ENCODE results near the gene TMEM272. TPM values are rescaled to one million over a fixed set of nuclear protein-coding genes. Genes with fewer than 3 reads are reported as not detected.

The TMEM272 gene
- total RNA-seq, 1 experiment from 2014 or later: 0.17 TPM

DNA sequence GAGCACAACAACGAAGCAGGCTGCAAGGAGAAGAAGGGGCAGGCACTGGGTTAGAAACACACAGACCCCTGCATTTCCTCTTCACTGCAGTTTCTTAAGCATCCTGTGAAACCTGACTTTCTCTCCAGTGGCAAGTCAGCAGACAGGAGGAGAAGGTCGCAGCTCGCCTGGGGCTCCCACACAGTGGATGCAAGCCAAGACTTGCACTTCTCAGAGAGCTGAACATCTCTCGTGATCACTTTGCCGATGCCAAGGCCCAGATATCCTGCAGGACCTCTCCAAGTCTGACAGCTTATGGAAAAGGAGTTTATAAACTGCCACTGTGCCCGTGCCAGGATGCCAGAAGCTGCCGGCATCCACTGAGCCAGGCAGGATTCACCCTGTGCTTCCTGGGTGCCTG lies 18.4 kb downstream of the TMEM272 start:
- Histone ChIP-seq H3K9me2 (ENCODE audit: insufficient read depth) (no peaks in the 10 kb centered on the region), H3K4me3 (replicated peaks in 1 of 2; ENCODE audit: low read depth in 1 of 2, low read length in 2 of 2) (no peak overlapping the region), H3K9ac (ENCODE audit: low read length) (no peak overlapping the region), H3K4me2 (ENCODE audit: low read length) (no peak overlapping the region), H3K4me1 (ENCODE audit: control insufficient read depth in 1 of 2, insufficient read depth in 2 of 2, low read length in 2 of 2) (no peaks in the 10 kb centered on the region), H3K27me3 (ENCODE audit: insufficient read depth, low read length) (peaks cover 8% of the 10 kb centered on the region; the same call in 1 of the 2 replicates), H2AFZ (ENCODE audit: low read depth, low read length, poor library complexity, severe bottlenecking) (no peak overlapping the region), H3K27ac (ENCODE audit: low read depth, low read length) (no peak overlapping the region), H3K9me3 (ENCODE audit: control insufficient read depth in 1 of 2, insufficient read depth in 1 of 2, low read depth in 1 of 2, low read length in 2 of 2) (no peaks in the 10 kb centered on the region), H3K36me3 (ENCODE audit: control insufficient read depth in 1 of 2, insufficient read depth in 2 of 2, low read length in 2 of 2) (no peaks in the 10 kb centered on the region), H3K79me2 (ENCODE audit: insufficient read depth, low read length) (no peaks in the 10 kb centered on the region), H4K20me1 (ENCODE audit: insufficient read depth) (no peaks in the 10 kb centered on the region)
- DNase-seq (ENCODE audit: low read depth, low spot score): no peak
- intact Hi-C loops (cut with micrococcal nuclease): no loop called here
- no peak for TF ChIP-seq POLR2A (IDR thresholded peaks at IDR 0.05; ENCODE audit: borderline replicate concordance, extremely low read depth, insufficient read depth, insufficient read length)
- no peak for TF ChIP-seq CEBPB (IDR thresholded peaks at IDR 0.05; ENCODE audit: low read depth)
- no peak for TF ChIP-seq JUND (IDR thresholded peaks at IDR 0.05)
- TF ChIP-seq POLR2AphosphoS5 (IDR thresholded peaks at IDR 0.05; ENCODE audit: low read depth, low read length): no peak
- TF ChIP-seq, protein P1, sequence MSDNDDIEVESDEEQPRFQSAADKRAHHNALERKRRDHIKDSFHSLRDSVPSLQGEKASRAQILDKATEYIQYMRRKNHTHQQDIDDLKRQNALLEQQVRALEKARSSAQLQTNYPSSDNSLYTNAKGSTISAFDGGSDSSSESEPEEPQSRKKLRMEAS (IDR thresholded peaks at IDR 0.05): no peak
- TF ChIP-seq ZFX (IDR thresholded peaks at IDR 0.05): no peak
- TF ChIP-seq SIN3A (IDR thresholded peaks at IDR 0.05; ENCODE audit: low read depth): no peak
- no peak for TF ChIP-seq ELF1 (IDR thresholded peaks at IDR 0.05; ENCODE audit: borderline replicate concordance, low read depth)
- no TSS peak for BruUV-seq (replicated peaks)
- no peak for ATAC-seq
- CTCF ChIA-PET: interaction anchor here (1.6 kb wide), 1 partner anchor 19 kb away, joined by 4 read pairs; the partner anchor contains the start of gene TMEM272
- POLR2A ChIA-PET: no interaction called here
- RAD21 ChIA-PET (ENCODE audit: low non-redundant PET in 1 of 2, low total read pairs in 2 of 2, uncharacterized antibody in 2 of 2, unreplicated experiment in 2 of 2): no interaction called here

DNA sequence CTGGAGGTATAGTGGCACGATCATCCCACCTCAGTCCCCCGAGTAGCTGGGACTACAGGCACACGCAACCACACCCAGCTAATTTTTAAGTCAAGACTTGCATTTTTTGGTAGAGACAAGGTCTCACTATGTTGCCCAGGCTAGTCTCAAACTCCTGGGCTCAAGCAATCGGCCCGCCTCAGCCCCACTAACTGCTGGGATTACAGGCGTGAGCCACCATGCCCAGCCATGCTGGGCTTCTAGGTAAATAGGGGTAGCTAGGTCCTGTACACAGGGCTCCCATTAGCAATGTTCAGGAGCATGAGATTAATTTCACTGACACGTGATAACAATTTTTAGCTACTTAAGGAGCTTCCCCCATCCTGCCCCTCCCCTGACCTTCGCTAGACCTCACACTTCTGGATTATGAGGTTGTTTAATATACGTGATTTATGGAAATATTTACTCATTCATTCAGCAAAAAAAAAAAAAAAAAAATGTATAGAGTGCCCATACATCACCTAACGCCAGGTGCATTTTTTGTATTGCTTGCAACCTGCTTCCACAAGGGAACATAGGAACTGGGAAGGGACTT lies 19.2 kb downstream of the TMEM272 start:
- Histone ChIP-seq H3K4me2 (ENCODE audit: low read length) (no peak overlapping the region), H3K4me3 (replicated peaks in 1 of 2; ENCODE audit: low read depth in 1 of 2, low read length in 2 of 2) (no peak overlapping the region), H3K36me3 (ENCODE audit: control insufficient read depth in 1 of 2, insufficient read depth in 2 of 2, low read length in 2 of 2) (no peaks in the 10 kb centered on the region), H3K27me3 (ENCODE audit: insufficient read depth, low read length) (peaks cover 11% of the 10 kb centered on the region; the same call in 1 of the 2 replicates), H3K9me2 (ENCODE audit: insufficient read depth) (no peaks in the 10 kb centered on the region), H3K79me2 (ENCODE audit: insufficient read depth, low read length) (no peaks in the 10 kb centered on the region), H4K20me1 (ENCODE audit: insufficient read depth) (no peaks in the 10 kb centered on the region), H3K4me1 (ENCODE audit: control insufficient read depth in 1 of 2, insufficient read depth in 2 of 2, low read length in 2 of 2) (no peaks in the 10 kb centered on the region), H2AFZ (ENCODE audit: low read depth, low read length, poor library complexity, severe bottlenecking) (no peak overlapping the region), H3K27ac (ENCODE audit: low read depth, low read length) (no peak overlapping the region), H3K9ac (ENCODE audit: low read length) (no peak overlapping the region), H3K9me3 (ENCODE audit: control insufficient read depth in 1 of 2, insufficient read depth in 1 of 2, low read depth in 1 of 2, low read length in 2 of 2) (no peaks in the 10 kb centered on the region)
- DNase-seq (ENCODE audit: low read depth, low spot score) (no peak), ATAC-seq (no peak)
- POLR2A ChIA-PET: no interaction called here
- intact Hi-C loops (cut with micrococcal nuclease): no loop called here
- no TSS peak for BruUV-seq (replicated peaks)
- RAD21 ChIA-PET (ENCODE audit: low non-redundant PET in 1 of 2, low total read pairs in 2 of 2, uncharacterized antibody in 2 of 2, unreplicated experiment in 2 of 2): no interaction called here
- TF ChIP-seq ZNF274 (IDR thresholded peaks at IDR 0.05; ENCODE audit: low read depth, low read length) (no peak), ZFX (IDR thresholded peaks at IDR 0.05) (no peak), SIN3A (IDR thresholded peaks at IDR 0.05; ENCODE audit: low read depth) (no peak), RAD21 (IDR thresholded peaks at IDR 0.05; ENCODE audit: low read depth) (no peak), JUND (IDR thresholded peaks at IDR 0.05) (no peak)
- TF ChIP-seq, protein P2, sequence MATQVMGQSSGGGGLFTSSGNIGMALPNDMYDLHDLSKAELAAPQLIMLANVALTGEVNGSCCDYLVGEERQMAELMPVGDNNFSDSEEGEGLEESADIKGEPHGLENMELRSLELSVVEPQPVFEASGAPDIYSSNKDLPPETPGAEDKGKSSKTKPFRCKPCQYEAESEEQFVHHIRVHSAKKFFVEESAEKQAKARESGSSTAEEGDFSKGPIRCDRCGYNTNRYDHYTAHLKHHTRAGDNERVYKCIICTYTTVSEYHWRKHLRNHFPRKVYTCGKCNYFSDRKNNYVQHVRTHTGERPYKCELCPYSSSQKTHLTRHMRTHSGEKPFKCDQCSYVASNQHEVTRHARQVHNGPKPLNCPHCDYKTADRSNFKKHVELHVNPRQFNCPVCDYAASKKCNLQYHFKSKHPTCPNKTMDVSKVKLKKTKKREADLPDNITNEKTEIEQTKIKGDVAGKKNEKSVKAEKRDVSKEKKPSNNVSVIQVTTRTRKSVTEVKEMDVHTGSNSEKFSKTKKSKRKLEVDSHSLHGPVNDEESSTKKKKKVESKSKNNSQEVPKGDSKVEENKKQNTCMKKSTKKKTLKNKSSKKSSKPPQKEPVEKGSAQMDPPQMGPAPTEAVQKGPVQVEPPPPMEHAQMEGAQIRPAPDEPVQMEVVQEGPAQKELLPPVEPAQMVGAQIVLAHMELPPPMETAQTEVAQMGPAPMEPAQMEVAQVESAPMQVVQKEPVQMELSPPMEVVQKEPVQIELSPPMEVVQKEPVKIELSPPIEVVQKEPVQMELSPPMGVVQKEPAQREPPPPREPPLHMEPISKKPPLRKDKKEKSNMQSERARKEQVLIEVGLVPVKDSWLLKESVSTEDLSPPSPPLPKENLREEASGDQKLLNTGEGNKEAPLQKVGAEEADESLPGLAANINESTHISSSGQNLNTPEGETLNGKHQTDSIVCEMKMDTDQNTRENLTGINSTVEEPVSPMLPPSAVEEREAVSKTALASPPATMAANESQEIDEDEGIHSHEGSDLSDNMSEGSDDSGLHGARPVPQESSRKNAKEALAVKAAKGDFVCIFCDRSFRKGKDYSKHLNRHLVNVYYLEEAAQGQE (IDR thresholded peaks at IDR 0.05; ENCODE audit: low read depth): no peak
- CTCF ChIA-PET: interaction anchor here (1.6 kb wide), 1 partner anchor 19 kb away, joined by 4 read pairs; the partner anchor contains the start of gene TMEM272
